ENCODE results near the gene SETBP1. TPM values are rescaled to one million over a fixed set of nuclear protein-coding genes. Genes with fewer than 3 reads are reported as not detected.

SETBP1 gene
- total and polyA plus RNA-seq, 2 of the 13 experiments (the other 11 are each of a cell fraction or from before 2014, with no cell fraction given), result 0.18 to 0.65 TPM

GRCh38 chr18:45084206-45084605 lies 403.5 kb downstream of the SETBP1 start (continued):
- no peak for TF ChIP-seq ARID5B (CRISPR knock-in tag; IDR thresholded peaks at IDR 0.05)
- TF ChIP-seq, protein P1, sequence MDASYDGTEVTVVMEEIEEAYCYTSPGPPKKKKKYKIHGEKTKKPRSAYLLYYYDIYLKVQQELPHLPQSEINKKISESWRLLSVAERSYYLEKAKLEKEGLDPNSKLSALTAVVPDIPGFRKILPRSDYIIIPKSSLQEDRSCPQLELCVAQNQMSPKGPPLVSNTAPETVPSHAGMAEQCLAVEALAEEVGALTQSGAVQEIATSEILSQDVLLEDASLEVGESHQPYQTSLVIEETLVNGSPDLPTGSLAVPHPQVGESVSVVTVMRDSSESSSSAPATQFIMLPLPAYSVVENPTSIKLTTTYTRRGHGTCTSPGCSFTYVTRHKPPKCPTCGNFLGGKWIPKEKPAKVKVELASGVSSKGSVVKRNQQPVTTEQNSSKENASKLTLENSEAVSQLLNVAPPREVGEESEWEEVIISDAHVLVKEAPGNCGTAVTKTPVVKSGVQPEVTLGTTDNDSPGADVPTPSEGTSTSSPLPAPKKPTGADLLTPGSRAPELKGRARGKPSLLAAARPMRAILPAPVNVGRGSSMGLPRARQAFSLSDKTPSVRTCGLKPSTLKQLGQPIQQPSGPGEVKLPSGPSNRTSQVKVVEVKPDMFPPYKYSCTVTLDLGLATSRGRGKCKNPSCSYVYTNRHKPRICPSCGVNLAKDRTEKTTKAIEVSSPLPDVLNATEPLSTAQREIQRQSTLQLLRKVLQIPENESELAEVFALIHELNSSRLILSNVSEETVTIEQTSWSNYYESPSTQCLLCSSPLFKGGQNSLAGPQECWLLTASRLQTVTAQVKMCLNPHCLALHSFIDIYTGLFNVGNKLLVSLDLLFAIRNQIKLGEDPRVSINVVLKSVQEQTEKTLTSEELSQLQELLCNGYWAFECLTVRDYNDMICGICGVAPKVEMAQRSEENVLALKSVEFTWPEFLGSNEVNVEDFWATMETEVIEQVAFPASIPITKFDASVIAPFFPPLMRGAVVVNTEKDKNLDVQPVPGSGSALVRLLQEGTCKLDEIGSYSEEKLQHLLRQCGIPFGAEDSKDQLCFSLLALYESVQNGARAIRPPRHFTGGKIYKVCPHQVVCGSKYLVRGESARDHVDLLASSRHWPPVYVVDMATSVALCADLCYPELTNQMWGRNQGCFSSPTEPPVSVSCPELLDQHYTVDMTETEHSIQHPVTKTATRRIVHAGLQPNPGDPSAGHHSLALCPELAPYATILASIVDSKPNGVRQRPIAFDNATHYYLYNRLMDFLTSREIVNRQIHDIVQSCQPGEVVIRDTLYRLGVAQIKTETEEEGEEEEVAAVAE (CRISPR knock-in tag; IDR thresholded peaks at IDR 0.05; ENCODE audit: borderline replicate concordance), result no peak

DNA sequence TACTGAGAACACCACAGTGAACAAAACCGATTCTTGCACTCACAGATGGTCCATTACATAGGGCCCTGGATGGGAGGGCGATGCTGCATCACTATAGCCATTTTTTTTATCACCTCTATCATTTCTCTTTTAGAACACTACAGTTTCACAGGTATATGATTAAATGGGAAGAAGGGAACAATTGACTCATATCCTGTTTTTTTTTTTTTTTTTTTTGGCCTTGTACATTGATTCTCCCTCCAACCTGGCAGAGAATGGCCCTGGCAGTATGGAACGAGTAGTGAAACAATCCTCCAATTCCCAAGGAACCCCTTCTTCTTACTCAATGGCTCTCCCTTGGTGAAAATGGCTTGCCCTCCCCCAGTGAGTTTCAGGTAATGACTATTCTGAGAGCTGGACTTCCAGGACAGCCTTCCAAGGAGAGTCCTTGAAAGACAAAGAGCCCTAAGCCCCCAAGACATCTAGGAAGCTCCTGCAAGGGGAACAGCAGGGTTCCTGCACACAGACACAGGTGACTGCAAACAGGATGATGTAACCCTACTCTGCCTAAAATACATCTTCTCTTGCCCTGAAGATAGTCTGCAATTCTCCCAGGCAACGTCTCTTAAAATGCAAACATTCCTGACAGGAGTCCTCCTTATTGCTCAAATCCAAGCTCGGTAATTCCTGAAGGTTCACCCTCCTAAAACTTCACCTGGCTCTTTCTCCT lies 405.4 kb downstream of the SETBP1 start:
- H2AFZ ChIP-seq (ENCODE audit: low read length), result no peak overlapping the region
- no peaks in the 10 kb centered on the region for H3K79me2 ChIP-seq (ENCODE audit: insufficient read depth, low read length)
- H3K4me1 ChIP-seq (ENCODE audit: insufficient read depth, low read length), result no peaks in the 10 kb centered on the region
- DNase-seq (ENCODE audit: low spot score) (no peak), ATAC-seq (no peak), FAIRE-seq (no peak)
- H3K9ac ChIP-seq (ENCODE audit: insufficient read depth, low read depth, low read length), result no peak overlapping the region
- H3K4me3 ChIP-seq (replicated peaks in 1 of 3; ENCODE audit: insufficient read depth in 1 of 3, low read depth in 2 of 3, low read length in 3 of 3), result no peak overlapping the region
- POLR2A ChIA-PET, result no interaction called here
- intact Hi-C loops (cut with micrococcal nuclease; ENCODE audit: unreplicated experiment), result no loop called here
- H4K20me1 ChIP-seq (ENCODE audit: insufficient read depth, low read length), result no peaks in the 10 kb centered on the region
- BruUV-seq (replicated peaks), result no TSS peak
- no peaks in the 10 kb centered on the region for H3K27me3 ChIP-seq (ENCODE audit: control insufficient read depth in 1 of 2, insufficient read depth in 2 of 2, low read length in 2 of 2)
- no peaks in the 10 kb centered on the region for H3K36me3 ChIP-seq (replicated peaks in 1 of 2; ENCODE audit: control insufficient read depth in 1 of 2, insufficient read depth in 2 of 2, low read length in 2 of 2)
- in situ Hi-C loops (cut with HindIII; ENCODE audit: extremely low pct_ligation_motif_present, low pct_unique_long_range_greater_than_20kb), result no loop called here
- CTCF ChIA-PET (ENCODE audit: low intra/inter-chr PET ratio, low total read pairs), result no interaction called here
- no peaks in the 10 kb centered on the region for H3K9me3 ChIP-seq (ENCODE audit: low read length)
- WGBS (ENCODE audit: low lambda C conversion rate), result 6% methylated on average over 5 of the region's 5 CpGs
- H3K27ac ChIP-seq (ENCODE audit: extremely low read length, insufficient read depth, low read length), result no peak overlapping the region
- H3K4me2 ChIP-seq (ENCODE audit: low read depth, low read length), result no peak overlapping the region
- TF ChIP-seq ATF2 (CRISPR knock-in tag; IDR thresholded peaks at IDR 0.05) (no peak), ZBTB8A (CRISPR knock-in tag; IDR thresholded peaks at IDR 0.05; ENCODE audit: borderline replicate concordance, low read depth) (no peak), ELK4 (CRISPR knock-in tag; IDR thresholded peaks at IDR 0.05; ENCODE audit: borderline replicate concordance) (no peak), HNRNPH1 (optimal IDR thresholded peaks at IDR 0.05; ENCODE audit: low read depth, low read length) (no peak), TBL1XR1 (IDR thresholded peaks at IDR 0.05; ENCODE audit: borderline replicate concordance, low read length, partially characterized antibody) (no peak)
- TF ChIP-seq, protein P2, sequence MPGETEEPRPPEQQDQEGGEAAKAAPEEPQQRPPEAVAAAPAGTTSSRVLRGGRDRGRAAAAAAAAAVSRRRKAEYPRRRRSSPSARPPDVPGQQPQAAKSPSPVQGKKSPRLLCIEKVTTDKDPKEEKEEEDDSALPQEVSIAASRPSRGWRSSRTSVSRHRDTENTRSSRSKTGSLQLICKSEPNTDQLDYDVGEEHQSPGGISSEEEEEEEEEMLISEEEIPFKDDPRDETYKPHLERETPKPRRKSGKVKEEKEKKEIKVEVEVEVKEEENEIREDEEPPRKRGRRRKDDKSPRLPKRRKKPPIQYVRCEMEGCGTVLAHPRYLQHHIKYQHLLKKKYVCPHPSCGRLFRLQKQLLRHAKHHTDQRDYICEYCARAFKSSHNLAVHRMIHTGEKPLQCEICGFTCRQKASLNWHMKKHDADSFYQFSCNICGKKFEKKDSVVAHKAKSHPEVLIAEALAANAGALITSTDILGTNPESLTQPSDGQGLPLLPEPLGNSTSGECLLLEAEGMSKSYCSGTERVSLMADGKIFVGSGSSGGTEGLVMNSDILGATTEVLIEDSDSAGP (CRISPR knock-in tag; IDR thresholded peaks at IDR 0.05; ENCODE audit: borderline replicate concordance), result no peak
